A673 (cell line): Measurements from ENCODE around the gene TMEM147.

Experiments used
- EZH2 ChIP-seq: fragments of 200-600 bp; sonication (generic); IDR thresholded peaks from 2 replicates; pipeline ENCODE4 v1.6.1; 2017; ENCODE audit warnings: borderline replicate concordance, low read depth, mild to moderate bottlenecking, mixed read lengths, antibody characterized with exemption, low read length; ENCODE audit not compliant: poor library complexity, severe bottlenecking
- TF ChIP-seq, protein P1 (sequence below): fragments of 300-800, 200-600 bp; sonication (generic); conservative IDR thresholded peaks from 2 replicates; pipeline ENCODE4 v1.5.1; 2017; ENCODE audit warnings: low read depth, mild to moderate bottlenecking, antibody characterized with exemption, low read length, moderate library complexity, mixed read lengths

DNA sequence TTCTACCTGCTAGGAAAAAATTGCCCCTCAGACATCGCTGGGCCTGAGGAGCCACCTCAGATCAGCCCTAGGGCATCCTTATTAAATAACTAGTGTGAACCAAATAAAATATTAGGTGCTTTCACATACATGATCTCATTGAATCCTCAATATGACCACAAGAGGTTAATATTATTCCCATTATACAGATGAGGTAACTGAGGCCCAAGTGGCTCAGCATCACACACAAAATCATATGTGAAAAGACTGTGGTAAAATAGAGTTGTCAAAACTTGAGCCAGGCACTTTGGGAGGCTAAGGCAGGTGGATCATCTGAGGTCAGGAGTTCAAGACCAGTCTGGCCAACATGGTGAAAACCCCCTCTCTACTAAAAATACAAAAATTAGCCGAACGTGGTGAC, 29.1 kb upstream of the TMEM147 start:
- TF ChIP-seq, protein P1, sequence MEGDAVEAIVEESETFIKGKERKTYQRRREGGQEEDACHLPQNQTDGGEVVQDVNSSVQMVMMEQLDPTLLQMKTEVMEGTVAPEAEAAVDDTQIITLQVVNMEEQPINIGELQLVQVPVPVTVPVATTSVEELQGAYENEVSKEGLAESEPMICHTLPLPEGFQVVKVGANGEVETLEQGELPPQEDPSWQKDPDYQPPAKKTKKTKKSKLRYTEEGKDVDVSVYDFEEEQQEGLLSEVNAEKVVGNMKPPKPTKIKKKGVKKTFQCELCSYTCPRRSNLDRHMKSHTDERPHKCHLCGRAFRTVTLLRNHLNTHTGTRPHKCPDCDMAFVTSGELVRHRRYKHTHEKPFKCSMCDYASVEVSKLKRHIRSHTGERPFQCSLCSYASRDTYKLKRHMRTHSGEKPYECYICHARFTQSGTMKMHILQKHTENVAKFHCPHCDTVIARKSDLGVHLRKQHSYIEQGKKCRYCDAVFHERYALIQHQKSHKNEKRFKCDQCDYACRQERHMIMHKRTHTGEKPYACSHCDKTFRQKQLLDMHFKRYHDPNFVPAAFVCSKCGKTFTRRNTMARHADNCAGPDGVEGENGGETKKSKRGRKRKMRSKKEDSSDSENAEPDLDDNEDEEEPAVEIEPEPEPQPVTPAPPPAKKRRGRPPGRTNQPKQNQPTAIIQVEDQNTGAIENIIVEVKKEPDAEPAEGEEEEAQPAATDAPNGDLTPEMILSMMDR = no peak
- TF ChIP-seq EZH2 = no peak
